Measurements from ENCODE around the gene TBX1.

GRCh38 chr22:19718456-19719049 is 42.0 kb upstream of the TBX1 start:
- TF ChIP-seq CTCF (IDR thresholded peaks at IDR 0.05; ENCODE audit: insufficient read depth, low read length, poor library complexity, severe bottlenecking) (no peak), EZH2phosphoT487 (conservative IDR thresholded peaks at IDR 0.05; ENCODE audit: low read length) (no peak)
